G401 (cell line): ENCODE results near the gene CXCL9. TPM values are rescaled to one million over a fixed set of nuclear protein-coding genes. Genes with fewer than 3 reads are reported as not detected.
"Not testable (repeated sequence)": the region's sequence is repeated elsewhere in the genome, so short reads cannot be mapped to it uniquely, and the experiment has no call there.

ENCODE experiments used
- DNase-seq: peaks from one replicate; pipeline ENCODE4 v3.0.0-alpha.2; 2015; ENCODE audit warnings: low spot score
- in situ Hi-C: cut with HindIII; loops from 2 replicates; pipeline ENCODE4 v1.10.0; 2016; ENCODE audit warnings: low sequenced_read_pairs, mixed read lengths
- total RNA-seq: library from RNA; depleted of rRNA; stranded (reverse); fragments of >200 nt; shearing (Covaris generic); gene quantifications from 2 replicates; pipeline ENCODE4 v1.2.3, GENCODE V29; 2014; rRNA removed

Gene CXCL9
- total RNA-seq = not detected in 2 replicates

DNA sequence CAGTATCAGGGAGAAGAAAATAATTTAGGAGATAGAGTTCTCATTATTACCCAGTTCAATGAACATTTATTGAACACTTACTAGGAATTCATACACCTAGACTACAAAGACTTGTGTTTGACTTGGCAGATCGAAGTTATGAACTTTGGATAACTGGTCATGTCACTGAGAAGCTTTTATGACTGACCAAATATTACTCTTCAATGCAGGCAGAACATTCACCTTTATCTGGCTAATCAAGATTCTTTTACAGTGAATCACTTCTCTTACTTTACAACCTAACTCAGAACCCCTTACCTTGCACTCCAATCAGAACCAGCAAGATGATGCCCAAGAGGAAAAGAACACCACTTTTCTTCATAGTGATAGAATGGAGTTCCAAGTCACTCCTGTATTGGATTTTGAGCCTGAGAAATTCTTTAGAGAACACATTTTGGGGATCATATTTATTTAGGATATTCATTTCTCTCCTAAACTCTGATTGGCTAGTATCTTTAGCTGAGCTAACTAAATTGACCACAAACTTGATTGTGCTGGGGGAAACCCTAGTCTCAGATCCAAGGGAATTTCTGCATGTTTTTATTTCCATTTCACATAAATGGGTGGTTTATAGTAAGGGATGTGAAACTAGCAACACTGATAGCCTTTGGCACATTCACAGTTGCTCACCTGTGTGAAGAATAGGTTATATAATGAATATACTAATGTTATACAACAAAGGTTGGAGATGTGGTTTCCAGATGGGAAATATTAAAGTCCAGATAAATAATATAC, at the start of gene CXCL9:
Gene CXCL9 (minus strand): TSS at position 421 of the 774 bp plus-strand sequence. CDS start 60 bp downstream, at position 361.
- in situ Hi-C loops = no loop called here
- no peak for DNase-seq

DNA sequence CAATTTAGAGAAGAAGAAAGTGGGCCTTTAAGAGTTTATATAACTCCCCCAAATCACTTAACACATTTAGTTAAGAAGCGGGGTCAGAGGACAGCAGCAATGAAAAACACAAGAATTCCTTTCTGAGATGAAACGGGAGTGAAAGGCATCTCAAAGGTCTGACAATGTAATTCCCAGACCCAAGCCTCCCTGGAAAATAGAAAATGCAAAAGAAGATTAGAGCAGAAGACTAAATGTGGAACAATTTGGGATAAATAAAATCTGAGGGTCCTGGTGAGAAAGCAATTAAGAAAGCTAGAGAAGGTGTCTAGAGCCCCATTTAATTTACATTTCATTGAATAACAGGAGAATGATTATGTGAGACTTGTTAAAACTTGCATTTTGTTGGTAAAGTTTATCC, 48.1 kb upstream of the CXCL9 start:
- DNase-seq = no peak
- in situ Hi-C loops = no loop called here

DNA sequence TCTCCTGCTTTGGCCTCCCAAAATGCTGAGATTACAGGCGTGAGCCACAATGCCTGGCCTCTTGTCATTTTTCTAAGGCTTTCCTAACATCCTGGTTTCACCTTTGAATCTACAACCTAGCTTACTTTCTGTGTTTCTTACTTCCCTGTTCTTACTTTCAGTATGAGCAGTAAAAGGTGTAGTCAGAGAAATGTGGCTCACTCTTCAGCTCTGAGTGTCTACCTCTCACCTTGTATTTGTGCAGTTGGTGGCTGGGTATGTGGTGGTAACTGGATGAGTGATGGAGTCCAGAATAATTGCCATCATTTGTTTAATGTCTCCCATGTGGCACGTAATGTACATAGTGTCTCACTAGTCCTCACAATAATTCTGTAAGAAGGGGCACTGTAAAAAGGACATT, 47.7 kb upstream of the CXCL9 start:
- in situ Hi-C loops = no loop called here
- DNase-seq = no peak

DNA sequence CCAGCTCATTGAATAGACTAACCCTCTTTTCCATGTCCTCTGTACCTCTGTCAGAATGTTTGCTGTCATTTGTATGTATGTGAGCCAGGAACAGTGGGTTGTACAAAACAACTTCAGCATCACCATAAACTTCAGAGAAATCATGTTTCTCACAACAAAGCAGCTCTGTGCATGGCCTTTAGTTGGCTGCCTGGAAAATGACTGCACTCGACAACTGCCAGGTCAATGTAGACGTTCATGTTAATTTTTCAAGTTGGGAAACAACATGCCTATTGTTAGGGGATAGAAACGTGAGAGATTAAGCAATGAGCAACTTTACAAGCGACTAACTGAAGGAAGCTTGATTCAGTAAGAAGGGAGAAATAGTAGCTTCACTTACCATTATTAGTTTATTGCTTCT, 46.4 kb upstream of the CXCL9 start:
- no peak for DNase-seq
- in situ Hi-C loops = no loop called here

DNA sequence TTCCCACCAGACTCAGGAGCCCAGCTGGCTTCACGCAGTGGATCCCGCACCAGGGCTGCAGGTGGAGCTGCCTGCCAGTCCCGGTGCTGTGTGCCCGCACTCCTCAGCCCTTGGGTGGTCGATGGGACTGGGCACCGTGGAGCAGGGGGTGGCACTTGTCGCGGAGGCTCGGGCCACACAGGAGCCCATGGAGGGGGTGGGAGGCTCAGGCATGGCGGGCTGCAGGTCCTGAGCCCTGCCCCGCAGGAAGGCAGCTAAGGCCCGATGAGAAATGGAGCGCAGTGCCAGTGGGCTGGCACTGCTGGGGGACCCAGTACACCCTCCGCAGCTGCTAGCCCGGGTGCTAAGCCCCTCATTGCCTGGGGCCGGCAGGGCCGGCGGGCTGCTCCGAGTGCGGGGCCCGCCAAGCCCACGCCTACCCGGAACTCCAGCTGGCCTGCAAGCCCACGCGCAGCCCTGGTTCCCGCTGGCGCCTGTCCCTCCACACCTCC, 43.3 kb upstream of the CXCL9 start:
- in situ Hi-C loops, DNase-seq: not testable (repeated sequence)

DNA sequence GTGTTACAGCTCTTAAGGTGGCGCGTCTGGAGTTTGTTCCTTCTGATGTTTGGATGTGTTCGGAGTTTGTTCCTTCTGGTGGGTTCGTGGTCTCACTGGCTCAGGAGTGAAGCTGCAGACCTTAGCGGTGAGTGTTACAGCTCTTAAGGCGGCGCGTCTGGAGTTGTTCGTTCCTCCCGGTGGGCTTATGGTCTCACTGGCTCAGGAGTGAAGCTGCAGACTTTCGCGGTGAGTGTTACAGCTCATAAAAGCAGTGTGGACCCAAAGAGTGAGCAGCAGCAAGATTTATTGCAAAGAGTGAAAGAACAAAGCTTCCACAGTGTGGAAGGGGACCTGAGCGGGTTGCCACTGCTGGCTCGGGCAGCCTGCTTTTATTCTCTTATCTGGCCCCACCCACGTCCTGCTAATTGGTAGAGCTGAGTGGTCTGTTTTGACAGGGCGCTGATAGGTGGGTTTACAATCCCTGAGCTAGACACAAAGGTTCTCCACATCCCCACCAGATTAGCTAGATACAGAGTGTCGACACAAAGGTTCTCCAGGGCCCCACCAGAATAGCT, 42.6 kb upstream of the CXCL9 start:
- in situ Hi-C loops, DNase-seq: not testable (repeated sequence)

DNA sequence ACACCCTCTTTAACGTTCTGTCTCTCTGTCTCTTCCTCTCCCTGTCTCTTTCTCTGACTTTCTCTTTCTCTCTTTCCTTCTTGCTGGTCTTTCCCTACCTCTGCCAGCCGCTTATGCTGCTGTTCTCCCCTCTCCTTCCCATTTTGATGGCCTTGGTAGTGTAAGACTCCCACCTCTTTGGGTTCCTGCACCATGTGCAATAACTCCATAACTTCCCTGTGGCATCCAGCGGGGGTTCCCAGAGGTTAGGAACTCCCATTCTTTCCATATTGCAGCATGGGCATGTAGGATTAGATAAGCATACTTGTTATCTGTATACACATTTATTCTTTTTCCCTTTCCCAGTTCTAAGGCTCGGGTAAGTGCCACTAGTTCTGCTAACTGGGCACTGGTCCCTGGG, 37.4 kb upstream of the CXCL9 start:
- DNase-seq, in situ Hi-C loops: not testable (repeated sequence)

DNA sequence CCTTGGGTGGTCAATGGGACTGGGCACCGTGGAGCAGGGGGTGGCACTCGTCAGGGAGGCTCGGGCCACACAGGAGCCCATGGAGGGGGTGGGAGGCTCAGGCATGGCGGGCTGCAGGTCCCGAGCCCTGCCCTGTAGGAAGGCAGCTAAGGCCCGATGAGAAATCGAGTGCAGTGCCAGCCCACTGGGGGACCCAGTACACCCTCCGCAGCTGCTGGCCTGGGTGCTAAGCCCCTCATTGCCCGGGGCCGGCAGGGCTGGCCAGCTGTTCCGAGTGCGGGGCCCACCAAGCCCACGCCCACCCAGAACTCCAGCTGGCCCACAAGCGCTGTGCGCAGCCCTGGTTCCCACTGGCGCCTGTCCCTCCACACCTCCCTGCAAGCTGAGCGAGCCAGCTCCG, 36.0 kb upstream of the CXCL9 start:
- DNase-seq, in situ Hi-C loops: not testable (repeated sequence)

DNA sequence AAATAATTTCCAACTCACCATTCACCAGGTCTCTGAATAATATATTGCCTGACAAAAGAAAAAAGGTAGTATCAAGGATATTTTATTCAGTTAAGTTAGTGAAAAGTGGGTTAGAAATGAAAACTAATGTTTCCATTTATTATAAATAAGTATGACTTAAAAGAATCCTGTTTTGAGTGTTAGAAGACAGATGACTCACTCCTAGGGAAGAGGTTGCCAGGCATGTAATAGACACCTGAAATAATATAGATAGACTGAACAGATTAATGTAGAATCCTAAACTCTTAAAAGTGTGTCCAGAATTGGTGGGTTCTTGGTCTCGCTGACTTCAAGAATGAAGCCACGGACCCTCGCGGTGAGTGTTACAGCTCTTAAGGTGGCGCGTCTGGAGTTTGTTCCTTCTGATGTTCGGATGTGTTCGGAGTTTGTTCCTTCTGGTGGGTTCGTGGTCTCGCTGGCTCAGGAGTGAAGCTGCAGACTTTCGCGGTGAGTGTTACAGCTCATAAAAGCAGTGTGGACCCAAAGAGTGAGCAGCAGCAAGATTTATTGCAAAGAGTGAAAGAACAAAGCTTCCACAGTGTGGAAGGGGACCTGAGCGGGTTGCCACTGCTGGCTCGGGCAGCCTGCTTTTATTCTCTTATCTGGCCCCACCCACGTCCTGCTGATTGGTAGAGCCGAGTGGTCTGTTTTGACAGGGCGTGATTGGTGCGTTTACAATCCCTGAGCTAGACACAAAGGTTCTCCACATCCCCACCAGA, 35.1 kb upstream of the CXCL9 start:
- DNase-seq, in situ Hi-C loops: not testable (repeated sequence)

DNA sequence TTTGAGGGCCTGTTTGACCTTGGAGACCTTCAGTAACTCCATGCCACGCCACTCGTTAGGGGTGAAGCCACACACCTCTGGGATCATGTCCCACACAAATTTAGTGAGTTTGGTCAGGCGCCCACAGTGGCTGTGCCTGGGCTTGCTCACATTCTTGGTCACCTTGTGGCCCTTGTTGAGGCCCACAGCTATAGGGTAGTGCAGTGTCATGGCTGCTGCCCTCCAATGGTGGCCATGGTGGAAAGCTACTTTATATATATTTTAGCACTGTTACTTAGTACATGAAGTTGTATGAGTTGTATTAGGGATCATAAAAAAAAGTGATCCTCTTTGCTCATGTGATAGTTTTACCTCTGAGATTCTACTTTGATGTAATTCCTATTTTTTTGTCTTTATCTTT, 29.5 kb upstream of the CXCL9 start:
- no peak for DNase-seq
- in situ Hi-C loops = no loop called here

DNA sequence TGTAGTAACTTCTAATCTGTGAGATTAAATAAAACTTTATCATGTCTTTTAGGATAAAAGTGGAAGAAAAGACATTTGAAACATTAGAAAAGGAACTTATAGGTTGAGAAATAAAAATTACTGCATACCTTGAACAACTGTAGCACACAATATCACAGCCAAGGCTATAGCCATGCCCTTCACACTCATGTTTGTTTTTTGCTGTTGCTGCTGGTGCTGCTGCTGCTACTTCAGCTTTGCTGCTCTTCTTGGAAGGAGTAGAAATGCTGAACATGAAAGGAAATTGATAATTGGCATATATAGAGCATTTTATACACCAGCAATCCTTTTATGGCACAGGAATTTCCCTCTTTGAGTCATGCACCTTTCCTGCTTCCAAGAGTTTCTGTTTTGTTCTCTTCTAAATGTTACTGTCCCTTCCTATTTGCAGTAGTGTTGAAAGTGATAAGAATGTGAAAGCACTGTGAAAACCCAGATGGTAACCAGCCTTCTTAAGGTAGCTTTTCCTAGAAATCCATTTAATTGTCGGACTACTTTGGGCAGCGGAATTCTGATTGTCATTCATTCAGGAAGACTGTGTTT, 28.6 kb upstream of the CXCL9 start, which contains the start of gene CXCL11:
Gene CXCL11 (minus strand): TSS at position 272 of the 582 bp plus-strand sequence. CDS start 83 bp downstream, at position 189.
- in situ Hi-C loops = no loop called here
- DNase-seq = no peak

DNA sequence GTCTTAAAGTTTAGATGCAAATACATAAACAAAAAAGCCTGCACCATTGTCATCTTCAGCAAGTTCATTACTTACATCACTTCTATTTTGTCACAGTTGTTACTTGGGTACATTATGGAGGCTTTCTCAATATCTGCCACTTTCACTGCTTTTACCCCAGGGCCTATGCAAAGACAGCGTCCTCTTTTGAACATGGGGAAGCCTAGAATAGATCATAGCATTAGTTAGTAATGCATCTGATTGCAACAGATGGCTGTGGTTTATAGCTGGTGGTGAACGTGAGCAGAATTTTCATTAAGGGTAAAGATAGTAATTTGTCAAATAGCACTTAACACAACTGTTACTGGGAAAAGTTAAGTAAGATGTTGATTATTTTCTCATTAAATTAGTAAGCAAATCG, 27.8 kb upstream of the CXCL9 start:
- in situ Hi-C loops = no loop called here
- no peak for DNase-seq

DNA sequence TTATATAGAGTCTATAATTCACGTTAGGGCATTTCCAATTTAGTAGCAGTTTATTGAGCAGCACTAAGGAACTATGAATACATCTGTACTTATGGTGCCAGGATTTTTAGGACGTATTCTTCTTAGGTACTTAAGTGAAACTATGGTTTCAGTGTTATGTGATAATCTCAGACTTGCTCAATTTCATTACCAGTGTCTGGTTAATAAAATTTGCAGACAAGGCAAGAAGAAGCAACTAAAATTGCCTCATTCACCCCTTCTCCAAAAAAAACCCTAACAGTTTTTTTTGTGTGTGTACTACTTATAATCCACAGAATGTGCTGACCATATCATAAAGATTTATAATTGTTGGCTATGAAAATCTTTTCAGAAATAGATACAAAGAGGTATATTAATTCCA, 22.0 kb upstream of the CXCL9 start:
- in situ Hi-C loops = no loop called here
- no peak for DNase-seq

DNA sequence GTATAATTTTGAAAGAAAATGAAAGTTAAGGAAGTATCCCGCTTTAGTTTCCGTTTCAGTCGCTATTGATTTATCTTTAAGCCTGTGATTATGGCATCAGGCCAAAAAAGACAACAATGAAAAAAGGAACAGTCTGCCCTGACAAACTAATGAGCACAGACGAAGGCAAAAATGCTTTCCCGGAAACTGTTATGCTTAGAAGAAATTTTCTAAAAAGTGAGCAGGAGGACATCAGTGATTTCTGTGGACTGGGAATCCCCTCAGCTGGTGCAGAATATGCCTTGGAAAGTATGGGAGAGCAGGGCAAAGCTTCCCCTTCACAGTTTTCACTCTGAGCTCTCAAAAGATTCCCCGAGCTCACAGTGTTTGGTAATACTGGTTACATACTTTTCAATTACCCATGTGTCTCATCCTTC, 21.0 kb upstream of the CXCL9 start:
- in situ Hi-C loops = no loop called here
- DNase-seq = no peak

DNA sequence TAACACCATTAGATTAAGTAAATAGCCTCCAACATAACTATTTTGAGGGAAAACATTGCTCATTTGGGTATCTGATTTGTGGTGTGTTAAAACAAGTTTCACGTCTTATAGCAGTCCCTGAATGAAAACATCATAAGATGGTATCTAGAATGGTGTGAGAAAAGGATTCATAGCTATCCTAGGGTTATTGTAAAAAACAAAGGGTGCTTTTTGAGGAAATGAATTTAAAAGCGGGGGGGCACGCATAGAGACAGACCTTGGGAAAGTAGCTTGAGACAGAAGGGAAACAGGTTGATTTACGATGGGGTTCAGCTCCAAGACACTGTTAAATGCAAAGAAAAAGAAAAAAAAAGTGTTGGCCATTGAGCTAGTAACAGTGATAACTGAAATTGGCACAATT, 16.8 kb upstream of the CXCL9 start:
- in situ Hi-C loops = no loop called here
- no peak for DNase-seq

DNA sequence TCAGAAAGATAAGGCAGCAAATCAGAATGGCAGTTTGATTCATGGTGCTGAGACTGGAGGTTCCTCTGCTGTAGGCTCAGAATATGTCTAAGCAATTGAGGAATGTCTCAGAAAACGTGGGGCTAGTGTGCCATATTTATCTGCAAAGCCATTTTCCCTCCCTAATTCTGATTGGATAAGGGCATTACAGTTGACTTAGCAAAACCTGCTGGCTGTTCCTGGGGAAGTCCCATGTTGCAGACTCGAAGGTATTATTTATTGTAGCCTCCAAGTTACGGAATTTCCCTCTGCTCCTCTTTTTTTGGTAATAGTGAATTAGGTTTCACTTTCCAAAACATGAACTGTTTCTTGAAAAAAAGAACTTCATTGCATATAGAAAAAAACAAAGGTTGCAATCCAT, 16.1 kb upstream of the CXCL9 start, which contains the start of gene CXCL10:
Gene CXCL10 (minus strand): TSS at position 109 of the 400 bp plus-strand sequence. CDS start 66 bp downstream, at position 43.
- DNase-seq = no peak
- in situ Hi-C loops = no loop called here

DNA sequence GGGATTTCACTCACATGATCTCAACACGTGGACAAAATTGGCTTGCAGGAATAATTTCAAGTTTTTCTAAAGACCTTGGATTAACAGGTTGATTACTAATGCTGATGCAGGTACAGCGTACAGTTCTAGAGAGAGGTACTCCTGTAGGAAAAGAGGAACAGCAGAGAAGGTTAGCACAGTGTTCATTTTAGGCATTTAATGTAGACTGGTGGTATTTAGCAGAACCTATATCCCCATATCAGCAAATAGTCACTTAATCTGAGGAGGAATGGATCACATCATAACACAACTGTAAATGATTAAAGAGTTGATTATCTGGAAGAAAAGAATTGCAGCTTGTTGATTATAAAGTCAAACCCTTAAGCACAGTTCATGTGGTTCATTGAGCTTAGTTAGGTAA, 15.4 kb upstream of the CXCL9 start:
- in situ Hi-C loops = no loop called here
- no peak for DNase-seq

DNA sequence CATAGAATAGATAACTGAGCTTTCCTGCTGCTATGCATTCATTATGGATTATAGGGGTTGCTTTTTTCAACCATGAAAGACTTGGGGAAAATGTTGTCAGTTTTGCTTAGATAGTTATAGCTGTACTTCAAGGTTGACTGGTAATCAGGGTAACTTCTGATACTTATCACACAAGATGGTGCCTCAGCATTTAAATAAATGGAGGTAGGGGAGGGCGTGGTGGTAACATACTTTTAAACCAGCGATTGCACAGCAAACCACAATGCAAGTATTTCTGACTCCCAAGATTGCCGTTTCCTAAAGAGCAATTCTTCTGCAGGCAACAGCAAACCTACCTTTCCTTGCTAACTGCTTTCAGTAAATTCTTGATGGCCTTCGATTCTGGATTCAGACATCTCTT, 14.7 kb upstream of the CXCL9 start:
- in situ Hi-C loops = no loop called here
- no peak for DNase-seq

DNA sequence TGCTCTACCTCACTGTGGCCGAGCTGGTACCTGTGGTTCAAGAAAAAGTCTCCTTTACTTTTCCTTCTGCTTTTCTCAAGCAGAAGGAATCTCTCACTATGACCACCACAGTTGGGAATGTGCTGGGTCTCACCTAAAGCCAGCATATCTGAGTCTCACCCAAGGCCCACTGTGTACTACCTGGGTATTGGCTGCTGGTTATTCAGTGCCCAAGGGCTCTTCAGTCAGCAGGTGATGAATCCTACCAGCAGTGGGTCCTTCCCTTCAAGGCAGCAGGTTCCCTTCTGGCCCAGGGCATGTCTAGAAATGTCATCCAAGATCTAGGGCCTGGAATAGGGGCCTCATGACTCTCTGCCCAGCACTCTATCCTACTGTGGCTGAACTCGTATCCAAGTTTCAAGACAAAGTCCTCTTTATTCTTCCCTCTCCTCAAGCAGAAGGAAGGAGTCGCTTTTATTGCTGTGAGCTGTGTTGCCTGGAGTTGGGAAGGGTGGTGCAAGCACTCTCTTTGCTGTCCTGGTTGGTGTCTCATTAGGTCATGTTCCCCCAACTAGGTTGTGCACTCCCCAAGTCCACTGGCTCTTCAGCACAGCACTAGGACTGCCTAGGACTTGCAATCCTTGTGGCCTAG, 9.9 kb upstream of the CXCL9 start:
- in situ Hi-C loops = no loop called here
- DNase-seq = no peak
